ENCODE data around the gene SEMA3E.

The SEMA3E gene

DNA sequence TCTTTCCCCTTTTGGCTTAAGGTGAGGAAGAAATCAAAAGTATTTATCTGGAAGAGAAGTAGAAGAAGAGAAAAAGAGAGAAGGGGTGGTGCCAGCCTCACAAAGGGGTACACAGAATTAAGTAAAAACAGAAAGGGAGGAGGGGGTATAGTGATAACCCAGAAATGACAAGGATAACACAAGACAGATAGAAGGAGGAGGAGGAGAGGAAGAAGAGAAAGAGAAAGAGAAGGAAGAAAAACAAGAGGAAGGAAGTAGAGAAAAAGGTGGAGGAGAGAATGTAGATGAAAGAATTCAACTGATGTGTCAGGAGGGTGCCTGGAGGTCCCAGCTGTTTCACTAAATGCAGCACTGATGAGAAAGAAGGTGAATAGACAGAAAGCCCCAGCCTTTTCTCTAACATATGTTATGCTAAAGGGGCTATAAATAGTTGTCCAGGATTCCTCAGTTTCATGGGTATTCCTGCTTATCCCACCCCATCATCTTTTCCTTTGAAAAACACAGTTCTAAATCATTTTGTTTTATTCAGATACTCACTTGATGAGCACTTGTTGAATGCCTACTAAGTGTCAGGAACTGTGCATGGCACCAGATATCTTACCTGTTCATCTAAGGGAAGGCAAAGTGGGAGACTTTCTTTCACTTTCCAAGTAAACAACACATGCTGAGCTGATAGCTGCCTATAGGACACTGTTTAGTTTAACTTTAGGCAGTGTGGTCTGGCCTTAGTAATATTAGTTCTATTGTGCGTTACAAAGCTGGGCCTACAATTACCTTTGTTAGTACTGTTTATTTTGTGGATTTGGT is 8.0 kb downstream of the SEMA3E start:
- no peak for DNase-seq (ENCODE audit: low read depth)

DNA sequence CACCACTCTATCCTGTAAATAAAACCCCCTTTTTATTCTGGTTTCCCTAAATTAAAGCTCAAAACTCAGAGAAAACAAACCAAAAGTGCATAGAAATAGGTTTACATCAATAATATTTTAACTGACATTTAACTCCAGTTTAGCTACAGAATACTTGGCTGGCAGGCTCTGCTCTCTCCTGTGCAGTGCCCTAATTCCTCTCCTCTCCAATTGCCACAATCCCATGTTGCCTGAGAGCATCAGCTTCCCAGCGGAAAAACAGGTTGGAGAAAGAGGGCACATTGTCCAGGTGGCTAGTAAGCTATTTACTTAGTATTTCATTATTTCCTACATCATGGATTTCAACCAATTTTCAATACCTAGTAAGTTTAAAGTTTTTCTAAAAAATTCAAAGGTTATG is 8.7 kb downstream of the SEMA3E start:
- DNase-seq (ENCODE audit: low read depth): no peak

DNA sequence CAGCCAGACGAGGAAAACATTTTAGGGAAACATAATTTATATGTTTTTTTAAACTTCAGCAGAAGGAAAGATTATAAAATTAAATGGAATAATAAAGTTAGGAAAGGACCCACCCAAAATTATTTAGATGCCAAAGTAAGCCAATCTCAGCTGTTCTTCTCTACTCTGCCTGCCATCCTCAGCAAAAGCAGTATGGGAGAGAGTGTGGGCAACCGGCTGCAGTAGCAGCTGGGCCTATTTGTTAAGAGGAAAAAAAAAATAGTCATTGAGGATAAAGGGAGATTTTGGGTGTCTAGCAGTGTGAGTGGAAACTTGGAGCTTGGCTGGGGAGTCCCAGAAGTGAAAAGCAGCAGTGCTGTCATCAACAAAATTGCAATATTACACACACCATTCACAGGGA is 15.4 kb downstream of the SEMA3E start:
- DNase-seq (ENCODE audit: low read depth): no peak

DNA sequence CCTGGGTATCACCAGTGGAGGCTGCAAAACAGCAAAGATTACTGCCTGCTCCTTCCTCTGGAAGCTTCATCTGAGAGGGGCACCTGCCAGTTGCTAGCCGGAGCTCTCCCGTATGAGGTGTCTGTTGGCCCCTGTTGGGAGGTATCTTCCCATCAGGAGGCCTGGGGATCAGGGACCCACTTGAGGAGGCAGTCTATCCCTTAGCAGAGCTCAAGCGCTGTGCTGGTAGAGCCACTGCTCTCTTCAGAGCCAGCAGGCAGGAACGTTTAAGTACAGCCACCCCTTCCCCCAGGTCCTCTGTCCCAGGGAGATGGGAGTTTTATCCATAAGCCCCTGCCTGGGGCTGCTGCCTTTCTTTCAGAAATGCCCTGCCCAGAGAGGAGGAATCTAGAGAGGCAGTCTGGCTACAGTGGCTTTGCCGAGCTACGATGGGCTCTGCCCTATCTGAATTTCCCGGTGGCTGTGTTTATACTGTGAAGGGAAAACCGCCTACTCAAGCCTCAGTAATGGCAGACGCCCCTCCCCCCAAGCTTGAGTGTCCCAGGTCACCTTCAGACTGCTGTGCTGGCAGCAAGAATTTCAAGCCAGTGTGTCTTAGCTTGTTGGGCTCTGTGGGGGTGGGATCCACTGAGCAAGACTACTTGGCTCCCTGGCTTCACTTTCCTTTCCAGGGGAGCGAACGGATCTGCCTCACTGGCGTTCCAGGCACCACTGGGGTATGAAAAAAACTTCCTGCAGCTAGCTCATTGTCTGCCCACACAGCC is 19.6 kb downstream of the SEMA3E start:
- DNase-seq (ENCODE audit: low read depth): no peak

DNA sequence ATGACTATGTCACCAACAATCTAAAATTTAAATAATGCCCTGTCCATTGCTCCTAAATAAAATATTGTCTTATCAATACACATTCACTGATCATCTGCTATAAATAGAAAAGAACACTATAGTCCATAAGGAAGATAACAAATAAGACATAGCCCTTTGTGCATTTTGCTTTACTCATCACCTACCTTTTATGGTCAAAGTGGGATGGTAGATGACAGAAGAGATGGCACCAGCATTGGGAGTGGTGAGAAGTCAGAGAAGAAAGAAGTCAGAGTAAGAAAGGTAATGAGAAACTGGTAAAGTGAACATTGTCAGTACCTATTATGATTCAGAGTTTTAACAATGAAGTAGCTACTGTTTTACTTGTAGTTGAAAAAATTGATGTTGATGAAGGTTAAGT is 31.1 kb downstream of the SEMA3E start:
- no peak for DNase-seq (ENCODE audit: low read depth)

DNA sequence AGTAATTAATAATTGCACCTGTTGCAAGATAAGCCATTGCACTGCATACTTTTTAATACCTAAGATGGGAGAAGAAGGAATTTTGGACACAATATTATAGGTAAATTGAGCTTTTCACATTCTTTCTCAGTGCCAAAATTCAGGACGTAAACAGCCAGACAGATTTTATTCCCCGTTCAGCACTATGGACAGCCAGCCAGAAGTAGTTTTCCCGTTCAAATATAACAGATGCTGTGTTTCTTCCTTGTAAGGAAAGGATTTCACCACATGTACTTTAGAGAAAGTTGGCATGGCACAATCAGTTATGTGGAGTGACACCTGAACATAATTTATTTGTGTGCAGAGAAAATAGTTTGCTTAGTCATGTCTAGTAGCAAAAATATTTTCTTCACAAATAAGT is 34.8 kb downstream of the SEMA3E start:
- no peak for DNase-seq (ENCODE audit: low read depth)

DNA sequence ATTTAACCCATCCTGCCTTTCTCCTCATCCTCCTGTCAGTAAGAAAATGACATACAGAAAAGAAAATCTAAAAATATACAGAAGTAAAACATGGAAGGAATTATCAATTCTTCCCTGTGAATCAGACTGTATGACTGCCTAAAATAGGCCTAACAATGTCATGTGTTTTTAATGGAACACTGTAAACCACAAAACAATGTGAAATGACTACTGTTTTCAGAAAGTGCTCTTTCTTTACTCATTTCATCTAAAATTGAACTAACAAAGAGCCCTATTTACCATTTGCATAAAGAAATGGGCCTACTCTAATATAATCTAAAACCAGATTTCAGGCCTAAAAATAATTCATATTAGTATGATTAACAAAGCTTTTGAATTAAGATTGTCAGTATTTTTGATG is 35.7 kb downstream of the SEMA3E start:
- DNase-seq (ENCODE audit: low read depth): no peak

DNA sequence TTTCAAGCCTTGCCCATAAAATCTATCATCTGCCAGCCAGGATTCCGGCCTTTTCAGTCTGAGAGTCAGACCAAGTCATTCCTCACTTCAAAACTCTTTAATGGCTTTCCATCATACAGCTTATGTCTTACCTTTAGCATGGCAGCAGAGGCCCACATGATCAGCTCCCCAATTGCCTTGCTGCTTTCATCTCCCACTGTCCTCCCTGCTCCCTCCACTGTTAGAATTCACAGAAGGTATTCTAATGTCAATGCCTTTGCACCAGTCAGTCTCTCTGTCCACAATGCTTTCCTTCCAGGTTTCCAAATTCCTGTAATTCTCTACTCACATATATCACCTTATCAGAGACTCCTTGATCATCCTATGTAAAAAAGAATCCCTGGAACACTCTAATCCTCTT is 37.2 kb downstream of the SEMA3E start:
- no peak for DNase-seq (ENCODE audit: low read depth)

DNA sequence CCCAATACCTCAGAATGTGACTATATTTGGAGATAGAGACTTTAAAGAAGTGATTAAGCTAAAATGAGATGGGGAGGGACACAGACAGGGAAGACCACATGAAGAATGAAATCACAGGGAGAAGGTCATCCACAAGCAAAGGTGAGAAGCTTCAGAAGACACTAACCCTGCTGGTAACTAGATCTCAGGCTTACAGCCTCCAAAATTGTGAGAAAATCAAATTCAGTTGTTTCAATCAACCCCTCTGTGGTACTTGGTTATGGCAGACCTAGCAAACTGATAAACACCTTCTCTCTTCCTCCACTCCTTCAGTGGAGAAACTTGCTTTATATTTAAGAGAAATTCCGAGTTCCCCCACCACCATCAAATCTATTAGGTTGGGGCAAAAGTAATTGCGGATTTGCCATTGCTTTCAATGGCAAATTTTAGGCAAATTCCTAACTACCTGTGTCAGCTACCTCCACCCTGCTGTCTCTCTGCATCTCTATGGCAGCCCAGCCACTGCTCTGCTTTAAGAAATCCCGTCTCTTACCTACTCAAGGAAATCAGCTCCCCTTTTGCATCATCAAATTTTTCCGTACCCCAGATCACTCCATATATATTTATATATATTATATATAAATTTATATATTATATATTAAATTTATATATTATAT is 38.2 kb downstream of the SEMA3E start:
- no peak for DNase-seq (ENCODE audit: low read depth)

DNA sequence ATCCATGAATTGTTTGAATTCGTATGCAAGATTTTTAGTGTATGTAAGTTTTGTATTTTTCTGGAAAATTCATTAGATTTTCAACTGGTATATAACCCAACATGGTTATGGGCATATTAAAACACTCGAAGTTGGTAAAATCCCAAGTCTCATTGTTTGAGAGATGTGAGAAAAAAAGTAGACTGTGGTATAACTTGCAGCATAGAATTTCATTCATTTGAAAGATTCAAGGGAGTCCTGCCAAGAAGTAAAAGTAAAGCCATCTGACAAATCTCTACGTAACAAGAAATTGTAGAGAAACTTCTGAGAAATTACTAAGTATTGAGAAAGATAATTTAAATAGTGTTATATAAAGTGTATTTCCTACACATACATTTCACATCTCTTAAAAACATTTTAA is 40.2 kb downstream of the SEMA3E start:
- no peak for DNase-seq (ENCODE audit: low read depth)

DNA sequence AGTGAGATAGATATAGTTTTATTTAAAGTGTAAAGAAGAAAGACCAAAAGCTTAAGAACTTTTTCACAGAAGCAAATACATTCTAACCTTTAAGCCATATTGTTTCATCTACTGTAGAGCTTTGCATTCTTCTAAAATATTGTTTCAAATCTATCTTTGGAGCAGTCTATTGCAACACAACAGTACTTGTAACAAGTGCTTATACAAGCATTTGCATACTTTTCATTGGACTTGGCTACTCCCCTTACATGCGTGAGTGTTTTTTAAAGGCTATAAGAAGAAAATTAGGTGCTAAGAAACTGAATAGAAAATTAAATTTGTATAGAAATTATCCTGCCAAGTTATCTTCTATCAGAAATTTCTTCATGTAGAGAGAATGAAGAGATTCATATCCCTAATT is 45.3 kb downstream of the SEMA3E start:
- no peak for DNase-seq (ENCODE audit: low read depth)

DNA sequence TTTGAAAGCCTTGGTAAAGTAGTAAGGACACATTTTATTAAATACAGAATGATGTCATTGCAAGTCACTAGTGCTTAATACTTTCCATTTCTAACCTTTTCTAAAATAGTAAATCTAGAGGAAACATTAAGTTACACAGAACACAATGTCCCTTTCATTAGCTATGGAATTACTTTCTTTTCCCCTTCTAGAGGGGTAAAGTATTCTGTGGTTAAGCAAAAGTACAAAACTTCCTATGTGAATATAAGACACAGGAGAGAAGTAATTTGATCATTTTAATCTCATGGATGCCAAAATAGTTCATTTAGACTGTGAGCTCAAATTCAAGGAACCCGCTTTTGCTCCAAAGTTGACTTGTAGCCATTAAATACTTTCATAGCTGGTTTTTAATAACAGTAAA is 49.8 kb downstream of the SEMA3E start:
- no peak for DNase-seq (ENCODE audit: low read depth)

DNA sequence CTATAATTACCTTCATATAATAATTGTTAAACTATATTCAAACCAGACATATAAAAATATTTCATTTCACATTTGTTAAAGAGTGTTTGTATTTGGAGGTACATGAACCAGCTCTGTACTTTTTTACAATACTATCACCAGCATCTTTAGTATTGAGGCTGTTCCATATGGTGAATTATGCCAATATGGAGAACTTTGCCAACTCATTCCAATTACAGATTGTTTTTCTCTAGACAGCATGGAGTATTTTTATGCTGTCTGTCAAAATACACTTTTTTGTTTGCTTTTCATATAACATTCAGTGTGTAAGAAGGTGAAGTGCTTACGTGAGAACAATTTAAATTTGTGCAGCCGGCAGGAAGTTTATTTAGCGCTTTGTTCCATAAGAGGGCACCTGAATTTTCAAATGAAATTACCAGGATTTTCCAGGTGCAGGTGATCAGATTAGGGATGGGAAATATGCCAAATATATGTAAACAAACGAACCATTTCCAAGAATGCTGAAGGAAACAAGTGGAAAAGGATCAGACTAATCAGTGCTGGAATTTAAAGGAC is 54.9 kb downstream of the SEMA3E start:
- DNase-seq (ENCODE audit: low read depth): no peak

DNA sequence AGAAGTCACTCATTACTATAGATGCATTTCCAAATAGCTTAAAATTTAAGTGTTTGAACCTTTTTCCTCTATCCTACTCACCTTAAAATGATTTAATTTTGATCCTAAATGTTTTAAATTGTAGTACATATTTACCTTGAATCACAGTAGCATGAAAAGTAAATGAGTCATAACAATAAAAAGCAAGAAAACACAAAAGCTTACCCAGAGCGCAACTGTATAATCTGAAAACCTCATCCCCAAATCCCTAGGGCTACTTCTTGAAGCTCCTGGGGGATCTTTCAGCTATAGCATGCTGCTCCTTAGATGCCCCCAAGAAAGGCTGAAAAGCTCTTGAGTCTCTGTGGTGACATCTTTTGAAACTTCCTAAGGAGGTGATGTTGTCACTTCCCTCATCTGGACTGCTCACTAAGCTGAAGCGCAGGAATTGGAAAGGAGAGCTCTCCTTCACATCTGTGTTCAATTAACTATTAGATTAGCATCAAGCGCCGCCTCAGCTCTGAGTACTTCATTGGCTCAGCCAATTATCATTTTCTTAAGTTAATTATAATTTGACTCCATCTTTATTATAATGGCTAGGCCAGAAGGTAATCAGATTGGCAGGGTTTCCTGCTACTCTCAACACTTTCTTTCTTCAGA is 60.2 kb downstream of the SEMA3E start:
- DNase-seq (ENCODE audit: low read depth): no peak

DNA sequence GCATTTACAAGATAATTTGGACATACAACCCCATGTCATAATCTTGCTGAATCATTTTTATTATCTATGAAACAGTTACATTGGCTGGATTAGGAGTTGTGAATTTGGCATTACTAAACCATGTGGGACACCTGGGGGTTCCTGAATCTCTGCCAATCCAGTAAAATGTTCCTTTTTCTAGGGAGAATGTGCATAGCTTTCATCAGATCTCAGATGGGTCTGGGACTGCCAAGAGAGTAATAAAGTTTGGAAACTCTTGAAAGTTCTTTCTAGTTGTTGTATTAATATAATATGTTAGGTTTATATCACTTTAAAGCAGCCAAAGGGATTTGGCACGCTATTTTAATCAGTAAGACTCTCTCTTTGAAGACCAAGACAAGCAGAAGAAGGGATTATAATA is 62.7 kb downstream of the SEMA3E start:
- DNase-seq (ENCODE audit: low read depth): no peak

DNA sequence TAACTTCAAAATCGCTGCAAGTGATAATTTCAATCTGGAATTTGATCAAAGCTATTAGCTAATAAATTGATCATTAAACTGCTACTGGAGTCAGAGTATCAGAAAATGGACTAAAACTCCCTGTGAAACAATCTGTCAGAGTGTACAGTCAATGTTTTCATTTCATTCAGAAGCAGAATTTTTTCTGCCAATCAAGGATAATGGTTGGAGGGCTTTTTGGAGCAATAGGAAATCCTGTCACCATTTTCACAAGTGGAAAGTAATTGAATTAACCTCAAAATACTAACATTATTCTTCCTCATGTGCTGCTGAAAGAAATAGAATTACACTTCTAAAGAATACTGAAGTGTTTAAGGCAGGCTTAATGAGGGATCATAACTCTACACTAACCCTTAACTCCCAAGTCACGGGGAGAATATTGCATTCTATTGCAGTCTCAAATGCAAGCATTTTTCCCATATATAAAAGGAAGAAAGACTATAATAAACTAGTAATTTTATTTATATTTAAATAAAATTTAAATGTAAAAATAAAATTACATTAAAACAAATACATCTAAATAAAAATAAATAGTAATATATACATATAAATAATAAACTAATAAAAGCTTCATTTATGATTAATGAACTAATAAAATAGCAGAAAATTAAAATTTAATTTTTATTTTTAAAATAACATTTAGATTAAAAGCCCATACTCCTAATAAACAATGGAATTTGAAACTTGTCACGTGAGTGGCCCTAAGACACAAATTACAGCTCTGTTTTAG is 67.1 kb downstream of the SEMA3E start:
- no peak for DNase-seq (ENCODE audit: low read depth)

DNA sequence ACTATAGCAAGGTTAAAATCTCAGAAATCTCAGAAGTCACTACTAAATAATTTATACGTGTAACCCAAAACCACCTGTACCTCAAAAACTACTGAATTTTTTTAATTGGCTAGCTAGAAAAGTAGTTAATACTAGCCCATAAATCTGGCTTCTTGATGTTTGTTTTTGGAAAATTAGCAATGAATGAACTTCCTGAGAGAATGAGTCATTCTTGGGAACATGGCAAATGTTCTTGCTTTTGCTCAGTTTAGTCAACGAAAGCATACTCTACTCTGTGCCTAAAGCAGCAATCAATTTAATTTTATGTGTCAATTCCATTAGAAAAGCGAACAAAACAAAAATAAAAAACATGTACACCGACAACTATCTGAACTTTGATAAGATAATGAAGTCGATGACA is 69.2 kb downstream of the SEMA3E start:
- DNase-seq (ENCODE audit: low read depth): no peak

DNA sequence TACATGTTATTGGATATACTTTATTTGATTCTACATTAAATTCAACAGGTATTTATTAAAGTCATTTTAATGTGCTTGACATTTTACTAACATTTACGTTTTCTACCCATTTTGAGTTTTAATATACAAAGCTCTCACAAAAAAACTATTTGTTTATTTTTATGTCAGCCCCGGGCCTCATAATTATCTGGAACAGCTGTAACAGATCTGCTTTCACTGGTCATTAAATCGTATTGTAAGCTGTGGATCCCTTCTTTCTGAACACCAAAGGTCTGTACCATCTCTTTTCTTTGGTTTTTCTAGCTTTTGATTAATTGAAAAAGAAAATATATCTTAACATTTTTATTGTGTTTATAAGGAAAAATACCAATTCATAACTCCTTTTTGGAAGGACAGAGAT is 73.5 kb downstream of the SEMA3E start:
- no peak for DNase-seq (ENCODE audit: low read depth)

DNA sequence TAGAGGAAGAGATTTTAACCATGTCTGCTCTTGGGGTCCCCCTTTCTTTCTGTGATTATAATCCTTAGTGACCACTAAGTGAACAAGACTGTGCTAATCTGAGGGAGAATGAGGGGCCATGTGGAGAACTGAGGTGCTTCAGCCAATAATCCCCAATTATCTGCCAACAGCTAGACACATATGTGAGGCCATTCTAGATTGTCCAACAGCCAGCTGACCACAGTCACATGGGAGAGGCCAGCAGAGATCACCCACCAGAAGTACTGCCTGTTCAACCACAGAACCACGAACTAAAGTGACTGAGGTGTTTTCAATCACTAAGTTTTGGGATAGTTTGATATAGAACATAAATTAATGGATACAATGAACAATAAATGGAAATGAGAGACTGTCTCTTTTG is 74.3 kb downstream of the SEMA3E start:
- DNase-seq (ENCODE audit: low read depth): no peak

DNA sequence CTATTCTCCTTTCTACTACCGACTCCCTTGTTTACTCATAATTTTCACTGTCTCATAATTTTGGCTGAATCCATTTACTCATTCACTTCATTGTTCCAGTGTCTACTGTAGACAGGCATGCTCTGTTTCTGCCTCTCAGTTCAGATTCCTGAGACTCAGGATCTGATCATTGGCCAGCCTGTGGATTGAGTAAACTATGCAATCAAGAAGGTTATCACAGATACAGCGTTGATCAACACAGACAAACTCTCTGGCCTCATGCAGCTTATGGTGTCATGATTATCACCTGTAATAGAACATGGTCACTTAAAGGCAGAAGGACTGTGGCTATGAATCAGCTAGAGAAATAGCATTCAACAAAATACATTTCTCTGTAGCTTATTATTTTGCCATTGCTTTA is 86.0 kb downstream of the SEMA3E start:
- DNase-seq (ENCODE audit: low read depth): no peak

DNA sequence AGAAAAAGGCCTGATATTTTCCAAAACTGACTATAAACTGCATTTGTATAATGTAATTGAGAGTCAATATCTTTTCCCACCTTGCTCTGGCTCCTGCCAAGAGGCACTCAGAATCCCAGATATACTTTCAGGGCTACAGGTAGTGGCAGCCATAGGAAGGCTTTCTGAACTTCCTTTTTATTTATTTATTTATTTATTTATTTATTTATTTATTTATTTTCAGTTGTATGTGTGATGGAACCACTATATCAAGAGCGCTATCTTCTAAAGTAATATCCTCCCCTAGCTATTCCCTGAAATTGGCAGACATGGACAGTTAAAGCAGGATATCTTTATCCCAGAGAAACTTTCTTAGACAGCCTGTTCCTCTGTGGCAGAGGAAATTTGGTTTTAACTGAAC is 86.7 kb downstream of the SEMA3E start:
- no peak for DNase-seq (ENCODE audit: low read depth)

DNA sequence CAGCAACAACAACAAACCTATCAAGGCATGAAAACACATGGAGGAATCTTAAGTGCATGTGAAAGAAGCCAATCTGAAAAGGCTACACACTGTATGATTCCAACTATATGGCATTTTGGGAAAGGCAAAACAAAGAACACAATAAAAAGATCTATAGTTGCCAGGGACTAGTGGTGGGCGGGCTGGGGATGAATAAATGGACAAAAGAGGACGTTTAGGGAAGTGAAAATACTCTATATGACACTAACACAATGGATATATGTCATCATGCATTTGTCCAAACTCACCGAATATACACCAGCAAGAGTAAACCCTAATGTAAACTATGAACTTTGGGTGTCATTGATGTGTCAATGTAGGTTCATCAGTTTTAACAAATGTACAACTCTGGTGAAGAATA is 89.1 kb downstream of the SEMA3E start:
- no peak for DNase-seq (ENCODE audit: low read depth)

All from stimulated activated CD8-positive, alpha-beta memory T cell treated with anti-CD3 and anti-CD28 coated beads, Interleukin-12 subunit alpha, Interleukin-12 subunit beta, amount 100 ng/mL, for 4 hours (primary cell).